ENCODE results near the gene LRBA. TPM values are rescaled to one million over a fixed set of nuclear protein-coding genes. Genes with fewer than 3 reads are reported as not detected.
"Not testable (repeated sequence)": the region's sequence is repeated elsewhere in the genome, so short reads cannot be mapped to it uniquely, and the experiment has no call there.

LRBA gene
- total and polyA plus RNA-seq, 8 donors = 43.3 to 62.5 (median 52.3) TPM

- DNase-seq = no peak
- no peaks in the 10 kb centered on the region for H3K4me1 ChIP-seq
- no peak for ATAC-seq
- no peak overlapping the region for H3K27ac ChIP-seq
- intact Hi-C loops (cut with DNase I) = no loop called here
- peaks cover 0 to 11% of the 10 kb centered on the region in 2 donors for H3K9me3 ChIP-seq
- H3K4me3 ChIP-seq = no peak overlapping the region
- no peaks in the 10 kb centered on the region for H3K36me3 ChIP-seq
- no peak for TF ChIP-seq CTCF (IDR thresholded peaks at IDR 0.05)
- no peaks in the 10 kb centered on the region for H3K27me3 ChIP-seq
Observed at GRCh38 chr4:150391052-150391451, 624.0 kb downstream of the LRBA start.

- no peaks in the 10 kb centered on the region for H3K27me3 ChIP-seq
- H3K4me1 ChIP-seq = no peaks in the 10 kb centered on the region
- ATAC-seq (no peak), DNase-seq (no peak)
- peaks cover 0 to 11% of the 10 kb centered on the region in 2 donors for H3K9me3 ChIP-seq
- no peaks in the 10 kb centered on the region for H3K36me3 ChIP-seq
- no peak for TF ChIP-seq CTCF (IDR thresholded peaks at IDR 0.05)
- H3K4me3 ChIP-seq = no peak overlapping the region
- H3K27ac ChIP-seq = no peak overlapping the region
- intact Hi-C loops (cut with DNase I) = no loop called here
Observed at GRCh38 chr4:150390531-150390910, 624.6 kb downstream of the LRBA start.

GRCh38 chr4:150389896-150390530, 625.1 kb downstream of the LRBA start:
- H3K36me3 ChIP-seq = no peaks in the 10 kb centered on the region
- no peaks in the 10 kb centered on the region for H3K4me1 ChIP-seq
- no peak for ATAC-seq
- TF ChIP-seq CTCF (IDR thresholded peaks at IDR 0.05) = no peak
- no peak overlapping the region for H3K27ac ChIP-seq
- DNase-seq = no peak
- no peaks in the 10 kb centered on the region for H3K27me3 ChIP-seq
- intact Hi-C loops (cut with DNase I) = no loop called here
- no peak overlapping the region for H3K4me3 ChIP-seq
- peaks cover 0 to 11% of the 10 kb centered on the region in 2 donors for H3K9me3 ChIP-seq

- Histone ChIP-seq H3K27ac (no peak overlapping the region), H3K27me3 (no peaks in the 10 kb centered on the region), H3K4me3 (no peak overlapping the region), H3K36me3 (no peaks in the 10 kb centered on the region), H3K9me3 (peaks cover 0 to 4% of the 10 kb centered on the region in 2 donors), H3K4me1 (no peaks in the 10 kb centered on the region)
- TF ChIP-seq CTCF (IDR thresholded peaks at IDR 0.05) = no peak
- ATAC-seq = peak; percentile 39
- intact Hi-C loops (cut with DNase I) = no loop called here
- no peak for DNase-seq
Observed at GRCh38 chr4:150387981-150388380, 627.1 kb downstream of the LRBA start.

GRCh38 chr4:150386415-150386814, 628.7 kb downstream of the LRBA start:
- H3K4me1 ChIP-seq; H3K9me3 ChIP-seq; H3K4me3 ChIP-seq; ATAC-seq; H3K27me3 ChIP-seq; H3K36me3 ChIP-seq; DNase-seq; H3K27ac ChIP-seq; intact Hi-C loops (cut with DNase I): not testable (repeated sequence)

- ATAC-seq = peak; percentile 45
- DNase-seq = peak in 1 of 4 donors; percentile 22
Observed at GRCh38 chr4:150385606-150386005, 629.5 kb downstream of the LRBA start.

More at GRCh38 chr4:150385606-150386005, 629.5 kb downstream of the LRBA start:
- Histone ChIP-seq H3K9me3 (no peaks in the 10 kb centered on the region), H3K4me3 (no peak overlapping the region), H3K4me1 (no peaks in the 10 kb centered on the region), H3K27me3 (no peaks in the 10 kb centered on the region), H3K36me3 (no peaks in the 10 kb centered on the region), H3K27ac (no peak overlapping the region)
- intact Hi-C loops (cut with DNase I) = no loop called here
- TF ChIP-seq CTCF (IDR thresholded peaks at IDR 0.05) = no peak
